ENCODE data around the gene JMJD6.

DNA sequence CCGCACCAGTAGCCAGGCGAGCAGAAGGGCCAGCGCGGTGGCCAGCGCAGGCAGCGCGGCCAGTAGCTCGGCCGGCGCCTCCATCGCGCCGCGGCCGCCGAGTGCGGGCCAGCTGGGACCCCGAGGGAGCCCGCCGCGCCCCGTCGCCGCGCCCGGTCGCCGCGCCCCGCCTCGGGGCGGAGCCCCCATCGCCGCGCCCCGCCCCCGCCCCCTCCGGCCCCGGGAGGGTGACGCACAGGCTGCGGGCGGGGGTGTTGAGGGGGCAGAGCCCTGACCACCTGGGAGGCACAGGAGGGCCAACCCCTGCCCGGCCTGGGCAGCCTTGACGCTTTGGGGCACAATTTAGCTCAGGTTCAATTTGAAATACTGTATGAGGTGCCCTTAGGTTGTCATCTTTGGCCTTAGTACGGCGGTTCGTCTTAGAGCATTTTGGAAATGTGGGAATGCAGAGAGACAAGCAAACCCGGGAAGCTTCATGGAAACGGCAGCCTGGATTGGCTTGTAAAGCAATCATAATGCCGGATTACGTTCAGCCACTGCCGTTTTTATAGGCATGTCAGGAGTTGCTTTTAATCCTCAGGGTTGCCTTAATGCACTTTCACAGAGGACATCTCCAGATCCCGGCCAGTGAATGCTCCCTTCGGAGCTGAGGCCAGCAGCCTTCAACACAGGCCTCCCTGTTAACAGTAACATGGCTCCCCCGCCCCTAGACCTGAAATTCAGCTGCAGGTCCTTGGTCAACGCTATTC, 15.4 kb downstream of the JMJD6 start, which contains the start of gene MXRA7:
- TF ChIP-seq ELF1 (IDR thresholded peaks at IDR 0.05; ENCODE audit: borderline replicate concordance, low read depth) (no peak), EZH2 (IDR thresholded peaks at IDR 0.05) (no peak), SRF (IDR thresholded peaks at IDR 0.05; ENCODE audit: low read depth) (no peak), CEBPB (IDR thresholded peaks at IDR 0.05; ENCODE audit: low read depth) (no peak), SP1 (IDR thresholded peaks at IDR 0.05; ENCODE audit: low read depth) (peak; percentile 18; the same call in 1 of the 2 replicates), EZH2phosphoT487 (IDR thresholded peaks at IDR 0.05; ENCODE audit: borderline replicate concordance) (no peak), POLR2AphosphoS5 (IDR thresholded peaks at IDR 0.05; ENCODE audit: low read depth, low read length) (no peak; the same call in 1 of the 2 replicates), POLR2A (IDR thresholded peaks at IDR 0.05; ENCODE audit: borderline replicate concordance, extremely low read depth, insufficient read depth, insufficient read length) (peak; percentile 34), ZNF274 (IDR thresholded peaks at IDR 0.05; ENCODE audit: low read depth, low read length) (no peak), SIN3A (IDR thresholded peaks at IDR 0.05; ENCODE audit: low read depth) (no peak; the same call in 1 of the 2 replicates)
- TF ChIP-seq, protein P1, sequence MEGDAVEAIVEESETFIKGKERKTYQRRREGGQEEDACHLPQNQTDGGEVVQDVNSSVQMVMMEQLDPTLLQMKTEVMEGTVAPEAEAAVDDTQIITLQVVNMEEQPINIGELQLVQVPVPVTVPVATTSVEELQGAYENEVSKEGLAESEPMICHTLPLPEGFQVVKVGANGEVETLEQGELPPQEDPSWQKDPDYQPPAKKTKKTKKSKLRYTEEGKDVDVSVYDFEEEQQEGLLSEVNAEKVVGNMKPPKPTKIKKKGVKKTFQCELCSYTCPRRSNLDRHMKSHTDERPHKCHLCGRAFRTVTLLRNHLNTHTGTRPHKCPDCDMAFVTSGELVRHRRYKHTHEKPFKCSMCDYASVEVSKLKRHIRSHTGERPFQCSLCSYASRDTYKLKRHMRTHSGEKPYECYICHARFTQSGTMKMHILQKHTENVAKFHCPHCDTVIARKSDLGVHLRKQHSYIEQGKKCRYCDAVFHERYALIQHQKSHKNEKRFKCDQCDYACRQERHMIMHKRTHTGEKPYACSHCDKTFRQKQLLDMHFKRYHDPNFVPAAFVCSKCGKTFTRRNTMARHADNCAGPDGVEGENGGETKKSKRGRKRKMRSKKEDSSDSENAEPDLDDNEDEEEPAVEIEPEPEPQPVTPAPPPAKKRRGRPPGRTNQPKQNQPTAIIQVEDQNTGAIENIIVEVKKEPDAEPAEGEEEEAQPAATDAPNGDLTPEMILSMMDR (IDR thresholded peaks at IDR 0.05 in 2 of 3, conservative IDR thresholded peaks at IDR 0.05 in 1 of 3; ENCODE audit: borderline replicate concordance in 1 of 3, insufficient read depth in 1 of 3, low read depth in 2 of 3, low read length in 2 of 3) = no peak
- TF ChIP-seq, protein P2, sequence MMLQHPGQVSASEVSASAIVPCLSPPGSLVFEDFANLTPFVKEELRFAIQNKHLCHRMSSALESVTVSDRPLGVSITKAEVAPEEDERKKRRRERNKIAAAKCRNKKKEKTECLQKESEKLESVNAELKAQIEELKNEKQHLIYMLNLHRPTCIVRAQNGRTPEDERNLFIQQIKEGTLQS (IDR thresholded peaks at IDR 0.05) = no peak
- TF ChIP-seq, protein P3, sequence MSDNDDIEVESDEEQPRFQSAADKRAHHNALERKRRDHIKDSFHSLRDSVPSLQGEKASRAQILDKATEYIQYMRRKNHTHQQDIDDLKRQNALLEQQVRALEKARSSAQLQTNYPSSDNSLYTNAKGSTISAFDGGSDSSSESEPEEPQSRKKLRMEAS (IDR thresholded peaks at IDR 0.05) = peak; percentile 47; the same call in 1 of the 2 replicates
- TF ChIP-seq, protein P4, sequence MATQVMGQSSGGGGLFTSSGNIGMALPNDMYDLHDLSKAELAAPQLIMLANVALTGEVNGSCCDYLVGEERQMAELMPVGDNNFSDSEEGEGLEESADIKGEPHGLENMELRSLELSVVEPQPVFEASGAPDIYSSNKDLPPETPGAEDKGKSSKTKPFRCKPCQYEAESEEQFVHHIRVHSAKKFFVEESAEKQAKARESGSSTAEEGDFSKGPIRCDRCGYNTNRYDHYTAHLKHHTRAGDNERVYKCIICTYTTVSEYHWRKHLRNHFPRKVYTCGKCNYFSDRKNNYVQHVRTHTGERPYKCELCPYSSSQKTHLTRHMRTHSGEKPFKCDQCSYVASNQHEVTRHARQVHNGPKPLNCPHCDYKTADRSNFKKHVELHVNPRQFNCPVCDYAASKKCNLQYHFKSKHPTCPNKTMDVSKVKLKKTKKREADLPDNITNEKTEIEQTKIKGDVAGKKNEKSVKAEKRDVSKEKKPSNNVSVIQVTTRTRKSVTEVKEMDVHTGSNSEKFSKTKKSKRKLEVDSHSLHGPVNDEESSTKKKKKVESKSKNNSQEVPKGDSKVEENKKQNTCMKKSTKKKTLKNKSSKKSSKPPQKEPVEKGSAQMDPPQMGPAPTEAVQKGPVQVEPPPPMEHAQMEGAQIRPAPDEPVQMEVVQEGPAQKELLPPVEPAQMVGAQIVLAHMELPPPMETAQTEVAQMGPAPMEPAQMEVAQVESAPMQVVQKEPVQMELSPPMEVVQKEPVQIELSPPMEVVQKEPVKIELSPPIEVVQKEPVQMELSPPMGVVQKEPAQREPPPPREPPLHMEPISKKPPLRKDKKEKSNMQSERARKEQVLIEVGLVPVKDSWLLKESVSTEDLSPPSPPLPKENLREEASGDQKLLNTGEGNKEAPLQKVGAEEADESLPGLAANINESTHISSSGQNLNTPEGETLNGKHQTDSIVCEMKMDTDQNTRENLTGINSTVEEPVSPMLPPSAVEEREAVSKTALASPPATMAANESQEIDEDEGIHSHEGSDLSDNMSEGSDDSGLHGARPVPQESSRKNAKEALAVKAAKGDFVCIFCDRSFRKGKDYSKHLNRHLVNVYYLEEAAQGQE (IDR thresholded peaks at IDR 0.05; ENCODE audit: low read depth) = no peak
